Stimulated activated CD4-positive, alpha-beta T cell treated with anti-CD3 and anti-CD28 coated beads, TNF-alpha, amount 100 ng/mL, for 4 hours (primary cell): Measurements from ENCODE around the gene ZDHHC9.
"Not testable (repeated sequence)": the region's sequence is repeated elsewhere in the genome, so short reads cannot be mapped to it uniquely, and the experiment has no call there.

Source experiments
- DNase-seq, 3 experiments: peaks; one replicate each; pipeline ENCODE4 v3.0.0-alpha.2; 2020; ENCODE audit warnings: low read depth in 3 of 3

ZDHHC9 gene

DNA sequence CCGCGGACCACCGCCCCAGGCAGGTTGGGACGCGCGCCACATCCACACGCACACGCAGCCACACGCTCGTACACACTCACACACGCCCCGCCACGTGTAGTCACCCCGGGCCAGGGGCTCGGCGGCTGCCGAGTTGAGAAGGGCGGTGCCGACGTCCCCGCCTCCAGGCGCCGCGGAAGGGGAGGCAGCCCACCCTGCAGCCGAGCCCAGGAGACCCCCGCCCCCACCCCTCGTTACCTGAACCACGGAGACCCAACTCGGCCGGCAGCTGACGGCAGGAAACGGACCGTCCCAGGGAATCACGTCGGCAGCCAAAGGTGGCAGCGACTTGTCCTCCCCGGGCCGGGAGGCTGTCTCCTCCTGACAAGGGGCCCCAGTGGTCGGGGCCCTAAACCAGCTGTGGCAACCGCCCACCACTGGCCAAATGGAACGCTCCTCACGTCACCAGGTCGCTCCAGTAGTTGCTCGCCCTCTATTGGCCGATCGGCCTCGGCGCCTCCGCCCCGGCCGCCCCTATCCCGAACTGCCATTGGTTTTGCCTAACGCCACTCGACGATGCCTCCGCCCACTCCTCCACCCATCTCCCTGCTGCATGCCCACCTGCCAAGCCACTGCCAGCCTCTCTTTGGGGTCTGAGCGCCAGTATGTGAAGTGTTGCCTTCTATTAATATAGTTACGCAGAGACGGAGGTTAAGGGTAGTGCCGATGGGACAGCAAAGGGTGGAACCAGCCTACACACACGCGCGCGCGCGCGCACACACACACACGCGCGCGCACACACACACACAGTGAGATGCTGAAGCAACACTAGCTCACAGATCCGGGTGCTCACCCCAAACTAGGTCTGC is at the start of gene ZDHHC9:
ZDHHC9 (minus strand) TSS at position 428 of the 848 bp plus-strand sequence. CDS start 1,941 bp downstream, outside the sequence.
- DNase-seq = peak; percentile 51 to 76 (median 70)

DNA sequence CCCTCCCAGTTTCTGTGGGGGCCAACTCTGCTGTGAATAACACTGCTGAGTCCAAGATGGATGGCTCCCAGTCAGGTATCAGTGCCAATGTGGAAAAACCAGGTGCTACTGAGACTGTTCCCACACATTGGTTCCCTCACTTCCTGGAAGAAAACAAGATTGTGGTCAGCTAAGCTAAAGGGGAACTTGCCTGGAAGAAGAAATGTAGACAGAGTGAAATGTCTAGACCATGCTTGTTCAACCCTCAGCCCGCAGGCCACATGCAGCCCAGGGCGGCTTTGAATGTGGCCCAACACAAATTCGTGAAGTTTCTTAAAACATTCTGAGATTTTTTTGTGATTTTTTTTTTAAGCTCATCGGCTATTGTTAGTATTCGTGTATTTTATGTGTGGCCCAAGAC is 33.7 kb upstream of the ZDHHC9 start:
- no peak for DNase-seq

DNA sequence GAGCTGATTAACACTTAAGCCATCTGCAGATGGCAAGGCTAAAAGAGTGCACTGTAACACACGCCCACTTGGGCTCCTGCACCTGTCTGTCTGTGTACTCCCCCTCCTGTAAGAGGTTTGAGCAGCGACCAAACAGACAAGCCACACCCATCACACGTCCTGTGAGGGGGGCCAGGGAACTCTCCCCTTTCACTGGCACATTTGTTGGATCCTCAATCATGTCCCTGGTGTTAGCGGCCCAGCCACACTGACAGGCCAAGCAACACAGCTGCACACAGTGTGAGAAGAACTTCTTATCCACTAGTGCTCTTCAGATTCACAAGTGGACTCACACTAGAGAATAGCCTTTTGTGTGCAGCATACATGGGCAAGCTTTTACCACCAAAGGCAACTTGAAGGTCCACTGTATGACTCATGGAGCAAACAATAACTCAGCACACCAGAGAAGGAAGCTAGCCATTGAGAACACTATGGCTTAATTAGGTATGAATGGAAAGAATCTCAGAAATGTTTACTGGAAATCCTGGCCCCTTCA is 33.2 kb upstream of the ZDHHC9 start:
- DNase-seq = no peak

DNA sequence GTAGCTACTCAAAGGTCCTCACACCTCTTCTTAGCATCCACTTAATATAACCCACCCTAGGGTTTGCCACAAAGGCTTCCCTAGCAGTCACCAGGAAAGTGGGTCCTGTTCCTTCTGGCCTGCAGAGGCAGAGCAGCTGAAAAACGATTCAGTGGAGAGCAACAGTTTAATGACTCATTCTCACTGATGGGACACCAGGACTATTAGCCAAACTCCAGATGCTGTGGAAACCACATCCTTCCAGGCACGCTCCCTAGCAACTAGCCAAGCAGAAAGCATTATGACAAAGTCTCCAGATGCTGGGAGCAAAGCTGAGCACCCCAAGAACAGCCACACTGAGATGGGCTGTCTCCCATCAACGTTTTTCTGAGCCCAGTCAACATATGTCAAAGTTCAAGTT is 32.0 kb upstream of the ZDHHC9 start:
- no peak for DNase-seq

DNA sequence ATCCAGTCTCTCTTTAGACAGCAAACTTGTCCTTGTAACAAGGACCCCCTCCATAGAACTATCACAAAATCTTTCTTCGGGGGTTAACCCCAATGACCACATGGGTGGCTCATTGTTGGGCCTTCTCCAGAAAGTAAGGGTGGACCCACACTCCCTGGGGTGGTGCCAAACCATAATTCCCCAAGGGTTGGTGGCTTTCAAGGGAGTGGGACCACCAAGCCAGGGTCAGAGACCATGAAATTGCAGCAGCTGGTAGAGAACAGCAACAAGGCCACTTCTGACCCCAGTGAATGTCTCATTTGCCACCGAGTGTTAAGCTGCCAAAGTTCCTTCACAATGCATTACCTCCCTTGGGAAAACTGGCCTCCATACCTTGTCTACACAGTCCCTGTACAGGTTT is 28.8 kb upstream of the ZDHHC9 start:
- DNase-seq = no peak

DNA sequence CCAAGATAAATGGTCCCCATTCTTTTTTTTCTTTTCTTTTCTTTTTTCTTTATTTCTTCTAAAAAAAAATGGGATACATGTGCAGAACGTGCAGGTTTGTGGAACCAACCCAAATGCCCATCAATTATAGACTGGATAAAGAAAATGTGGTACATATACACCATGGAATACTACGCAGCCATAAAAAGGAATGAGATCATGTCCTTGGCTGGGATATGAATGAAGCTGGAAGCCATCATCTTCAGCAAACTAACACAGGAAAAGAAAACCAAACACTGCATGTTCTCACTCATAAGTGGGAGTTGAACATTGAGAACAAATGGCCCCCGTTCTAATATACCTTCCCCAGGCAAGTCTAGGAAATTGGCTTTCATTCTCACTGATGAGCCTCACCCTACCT is 22.6 kb upstream of the ZDHHC9 start:
- not testable (repeated sequence) for DNase-seq

DNA sequence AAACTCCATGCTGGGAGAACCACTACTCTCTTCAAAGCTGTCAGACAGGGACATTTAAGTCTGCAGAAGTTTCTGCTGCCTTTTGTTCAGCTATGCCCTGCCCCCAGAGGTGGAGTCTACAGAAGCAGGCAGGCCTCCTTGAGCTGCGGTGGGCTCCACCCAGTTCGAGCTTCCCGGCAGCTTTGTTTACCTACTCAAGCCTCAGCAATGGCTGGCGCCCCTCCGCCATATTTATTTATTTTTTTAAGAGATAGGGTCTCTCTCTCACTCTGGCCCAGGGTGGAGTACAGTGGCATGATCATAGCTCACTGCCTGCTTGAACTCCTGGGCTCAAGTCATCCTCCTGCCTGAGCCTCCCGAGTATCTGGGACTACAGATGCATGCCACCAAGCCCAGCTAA is 15.4 kb upstream of the ZDHHC9 start:
- DNase-seq = not testable (repeated sequence)

DNA sequence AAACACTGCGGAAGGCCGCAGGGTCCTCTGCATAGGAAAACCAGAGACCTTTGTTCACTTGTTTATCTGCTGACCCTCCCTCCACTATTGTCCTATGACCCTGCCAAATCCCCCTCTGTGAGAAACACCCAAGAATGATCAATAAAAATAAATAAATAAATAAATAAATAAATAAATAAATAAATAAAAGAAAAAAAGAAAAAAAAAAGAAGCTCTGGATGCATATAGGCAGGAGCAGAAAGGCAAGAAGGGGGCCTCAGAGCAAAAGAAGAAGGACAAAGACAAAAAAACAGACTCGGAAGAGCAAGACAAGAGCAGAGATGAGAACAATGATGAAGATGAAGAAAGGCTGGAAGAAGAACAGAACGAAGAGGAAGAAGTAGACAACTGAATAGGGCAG is 8.1 kb upstream of the ZDHHC9 start:
- not testable (repeated sequence) for DNase-seq

DNA sequence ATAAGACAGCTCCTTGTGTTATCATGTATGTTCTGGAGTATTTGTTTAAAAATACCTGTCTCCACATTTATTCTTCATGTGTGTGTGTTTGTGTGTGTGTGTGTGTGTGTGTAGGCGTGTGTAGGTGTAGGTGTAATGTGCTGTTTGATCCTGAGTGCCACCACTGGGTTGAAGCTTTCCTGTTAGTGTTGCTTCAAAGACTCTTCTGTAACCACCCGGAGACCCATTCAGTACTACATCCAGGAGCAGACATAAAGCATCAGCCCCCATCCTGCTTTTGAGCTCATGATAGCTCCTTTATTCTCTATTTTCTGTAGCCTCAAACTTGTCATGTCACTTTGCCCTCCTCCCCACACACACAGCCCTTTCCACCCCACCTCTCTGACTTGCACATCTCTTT is 3.0 kb upstream of the ZDHHC9 start:
- DNase-seq = no peak

DNA sequence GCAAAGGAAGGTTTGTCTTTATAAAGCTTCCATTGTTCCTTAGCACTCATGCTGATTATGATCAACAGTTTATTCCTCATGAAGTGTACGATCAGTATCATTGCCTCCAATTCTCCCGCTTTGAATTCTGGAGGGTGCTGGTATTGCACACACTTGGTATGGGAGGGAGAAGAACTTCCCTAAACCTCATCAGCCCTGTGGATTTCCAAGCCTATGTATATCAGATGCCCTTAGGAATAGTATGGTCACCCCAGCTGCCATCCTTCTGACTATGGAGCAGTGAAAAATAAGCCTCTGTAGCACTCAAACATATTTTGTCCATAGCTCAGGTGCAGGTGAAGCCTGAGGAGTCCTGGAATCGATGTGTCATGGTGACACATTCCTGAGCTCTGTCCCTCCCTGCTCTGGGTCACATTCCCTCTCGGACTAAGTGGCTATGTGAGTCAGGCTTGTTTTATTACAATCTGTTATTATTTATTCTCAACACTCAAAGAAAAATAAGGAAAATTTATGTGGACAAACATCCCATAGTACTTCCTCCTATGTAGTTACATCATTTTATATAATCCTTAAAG is 2.0 kb upstream of the ZDHHC9 start:
- DNase-seq = no peak

DNA sequence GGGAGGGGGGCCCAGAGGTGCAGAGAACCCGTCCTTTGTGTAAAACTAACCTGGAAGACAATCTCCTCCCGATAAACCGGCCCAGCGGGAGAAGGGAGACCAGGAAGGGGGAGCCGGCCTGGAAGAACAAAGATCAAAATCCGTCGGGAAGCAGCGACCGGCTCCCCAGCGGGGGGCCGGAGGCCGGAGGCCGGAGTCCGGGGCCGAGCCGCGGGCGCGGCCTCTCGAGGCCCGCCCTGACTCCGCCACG is 552 bp downstream of the ZDHHC9 start:
- no peak for DNase-seq

DNA sequence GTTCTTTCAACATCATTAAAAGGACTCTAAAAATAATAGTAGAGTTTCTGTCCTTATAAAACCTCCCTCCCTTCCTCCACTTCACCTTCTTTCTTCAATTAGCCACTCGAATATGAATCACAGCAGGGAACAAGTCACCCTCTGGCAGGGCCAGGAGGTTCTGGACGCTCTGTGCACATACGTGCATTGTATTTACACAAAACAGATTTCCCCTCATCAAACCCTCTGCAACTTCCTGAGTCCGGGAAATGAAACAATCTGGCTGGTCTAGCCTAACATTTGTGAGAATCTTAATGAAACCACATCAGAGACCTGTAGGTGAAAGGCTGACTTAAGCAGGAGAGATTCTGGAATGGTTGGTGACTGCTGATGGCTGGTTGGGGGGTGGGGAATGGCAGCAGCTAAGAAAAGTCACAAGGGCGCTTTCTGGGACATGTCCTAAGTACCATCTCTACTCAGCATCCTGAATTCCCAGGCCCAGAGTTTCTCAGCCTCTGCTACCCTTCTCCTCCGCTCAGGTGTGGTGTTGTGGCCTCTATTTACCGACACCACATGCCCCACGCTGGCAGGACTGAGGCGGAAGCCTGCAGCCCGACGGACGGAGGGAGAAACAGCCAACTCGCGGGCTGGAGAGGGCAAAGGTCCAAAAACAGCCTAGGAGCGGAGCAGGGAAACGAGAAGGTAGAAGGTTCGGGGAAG is 1.0 kb downstream of the ZDHHC9 start:
- no peak for DNase-seq

DNA sequence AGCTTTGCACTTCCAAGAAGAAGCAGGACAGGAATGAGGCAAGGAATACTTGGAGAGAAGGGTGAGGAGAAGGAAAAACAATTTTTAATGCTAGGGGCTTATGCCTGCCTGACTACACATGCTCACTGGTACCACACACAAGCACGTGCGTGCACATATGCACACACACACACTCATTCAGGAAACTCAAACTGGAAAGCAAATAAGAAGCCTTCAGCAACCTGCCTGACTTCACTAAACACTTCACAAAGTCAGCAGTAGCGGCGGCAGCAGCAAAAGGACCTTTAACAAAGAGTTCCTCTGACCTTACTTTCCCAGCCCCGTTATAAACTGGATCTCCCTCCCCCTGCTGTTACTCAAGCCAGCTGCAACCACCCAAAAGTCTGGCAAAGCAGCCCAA is 3.3 kb downstream of the ZDHHC9 start:
- no peak for DNase-seq

DNA sequence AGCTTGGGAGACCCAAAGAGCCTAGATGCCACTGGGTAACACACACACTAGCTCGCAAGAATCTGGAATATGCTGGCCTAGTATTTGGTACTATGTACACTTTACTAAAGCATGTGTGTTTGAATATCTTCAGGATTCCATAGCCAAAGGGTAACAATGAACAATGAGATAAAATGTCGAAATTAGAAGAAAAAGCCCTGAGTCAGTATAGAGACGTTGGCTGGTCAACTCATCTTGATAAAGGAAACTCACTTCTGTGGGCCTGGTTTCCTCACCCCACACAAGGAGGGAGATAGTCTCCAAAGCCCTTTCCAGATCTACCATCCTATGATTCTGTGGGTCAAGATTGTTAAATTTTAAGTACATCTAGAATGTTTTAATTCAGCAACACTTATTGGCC is 6.9 kb downstream of the ZDHHC9 start:
- no peak for DNase-seq

DNA sequence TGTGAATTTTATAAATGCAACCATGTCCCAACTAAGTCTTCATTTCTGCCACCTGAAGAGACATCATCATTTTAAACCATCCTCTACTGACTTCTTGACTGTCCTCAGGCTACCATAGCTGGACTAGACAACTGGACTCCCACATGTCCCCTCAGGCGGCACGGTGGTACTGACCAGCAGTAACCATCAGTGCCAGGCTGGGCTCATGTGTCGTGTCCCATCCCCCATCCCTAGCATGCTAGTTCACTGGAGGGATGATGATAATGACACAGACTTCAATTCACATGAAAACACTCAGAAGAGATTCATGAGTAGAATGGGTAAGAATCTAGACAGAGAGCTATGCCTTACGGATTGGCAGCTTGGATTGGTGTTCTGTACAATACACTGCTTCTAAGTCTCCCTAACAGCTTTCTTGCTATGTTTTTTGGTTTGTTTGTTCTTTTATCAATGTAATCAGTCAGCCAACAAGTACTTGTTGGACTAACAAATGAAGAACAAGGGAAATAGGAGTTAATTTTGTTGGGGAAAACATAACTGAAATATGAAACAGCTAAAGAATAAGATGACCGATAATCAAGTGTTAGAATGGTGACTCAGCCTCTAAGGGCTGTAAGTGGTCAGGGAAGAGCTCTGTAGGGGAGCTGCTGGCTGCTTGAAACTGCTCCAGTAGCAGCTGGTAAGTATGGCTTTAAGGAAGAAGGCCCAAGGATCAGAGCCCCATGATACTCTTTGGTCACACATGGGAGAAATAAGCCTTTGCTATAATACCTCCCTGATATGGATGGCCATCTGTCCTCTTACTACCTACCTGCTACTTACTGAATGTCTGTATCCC is 10.3 kb downstream of the ZDHHC9 start:
- no peak for DNase-seq

DNA sequence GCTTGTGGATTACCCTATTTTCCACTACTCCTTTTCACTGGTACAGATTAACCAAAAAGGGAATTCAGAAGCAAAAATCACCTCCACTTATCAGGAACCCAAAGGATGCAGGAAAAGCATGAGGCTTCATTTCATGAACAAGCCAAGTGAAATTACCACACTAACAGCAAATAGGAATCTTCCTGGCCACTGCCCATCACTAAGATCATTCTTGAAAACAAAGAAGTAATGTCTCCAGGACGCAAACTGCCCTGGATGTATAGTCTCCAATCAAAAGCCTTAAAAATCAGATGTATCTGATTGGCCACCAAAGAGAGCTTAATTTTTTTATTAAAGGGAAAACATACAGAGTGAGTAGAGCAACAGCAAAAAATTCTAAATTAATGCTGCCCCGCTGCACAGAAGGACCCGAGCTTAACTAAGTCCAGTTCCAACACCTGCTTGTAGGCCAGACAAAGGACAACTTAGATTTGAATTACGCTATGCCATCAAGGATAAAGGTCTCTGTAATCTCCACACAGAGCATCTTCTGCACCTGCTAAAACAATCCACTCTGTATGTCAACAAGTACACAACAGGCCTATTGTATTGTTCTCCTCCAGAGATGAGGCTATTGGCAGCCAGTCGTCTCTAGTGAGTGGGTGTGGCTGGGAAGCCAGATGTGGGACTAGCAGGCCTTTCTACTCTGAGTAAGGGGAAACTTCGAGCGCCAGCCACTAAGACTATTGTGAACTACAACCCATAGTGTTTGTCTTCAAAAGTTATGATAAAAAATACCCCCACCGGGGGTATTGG is 12.4 kb downstream of the ZDHHC9 start:
- DNase-seq = no peak

DNA sequence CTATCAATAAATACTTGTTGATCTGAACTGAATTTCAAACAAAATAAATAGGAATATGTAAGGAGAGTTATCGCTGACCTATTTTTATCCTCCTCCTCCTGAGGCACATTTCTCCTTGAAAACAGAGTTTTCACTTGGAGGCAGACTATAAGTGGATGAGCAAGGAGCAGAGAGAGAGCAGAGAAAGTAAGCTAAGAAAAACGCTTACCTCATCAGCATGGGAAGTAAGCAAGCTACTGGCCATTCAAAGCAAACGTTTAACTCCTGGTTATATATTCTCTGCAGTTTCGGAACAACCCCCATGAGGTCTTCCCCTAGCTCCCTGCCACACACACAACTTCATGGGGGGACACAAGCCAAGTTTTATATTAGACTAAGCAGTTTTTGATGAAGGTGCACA is 13.2 kb downstream of the ZDHHC9 start:
- DNase-seq = no peak

DNA sequence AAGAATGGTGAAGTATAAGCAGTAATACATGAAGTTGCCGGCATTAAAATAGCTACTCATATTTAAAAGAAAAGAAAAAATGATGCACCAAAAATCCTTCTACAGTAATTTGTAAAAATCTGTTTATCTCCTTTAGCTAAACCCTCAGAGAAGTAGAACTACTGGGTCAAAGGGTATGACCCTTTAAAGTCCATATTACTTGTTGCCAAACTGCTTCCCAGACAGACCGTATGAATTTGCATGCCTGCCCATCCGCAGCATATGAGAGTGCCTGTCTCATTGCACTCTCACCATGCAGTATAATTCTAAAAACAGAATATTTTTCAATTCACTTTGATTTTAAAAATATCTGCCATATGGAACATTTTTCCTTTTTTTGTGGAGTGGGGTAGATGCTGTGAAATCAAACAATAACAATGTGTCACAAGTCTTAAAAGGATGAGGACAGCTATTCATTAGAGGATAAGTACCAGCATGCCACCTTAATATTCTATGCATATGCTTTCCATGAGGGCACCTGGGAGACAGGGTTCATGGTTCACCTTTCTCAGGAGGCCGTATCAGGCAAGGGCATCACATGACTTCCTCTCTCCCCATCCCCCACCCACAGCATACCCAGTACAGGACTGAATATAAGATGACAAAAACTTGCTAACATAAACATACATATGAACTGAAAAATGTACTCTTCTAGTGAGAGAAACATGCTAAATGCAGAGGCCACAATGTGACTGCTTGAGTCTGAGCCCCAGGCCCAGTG is 17.8 kb downstream of the ZDHHC9 start:
- DNase-seq = no peak

DNA sequence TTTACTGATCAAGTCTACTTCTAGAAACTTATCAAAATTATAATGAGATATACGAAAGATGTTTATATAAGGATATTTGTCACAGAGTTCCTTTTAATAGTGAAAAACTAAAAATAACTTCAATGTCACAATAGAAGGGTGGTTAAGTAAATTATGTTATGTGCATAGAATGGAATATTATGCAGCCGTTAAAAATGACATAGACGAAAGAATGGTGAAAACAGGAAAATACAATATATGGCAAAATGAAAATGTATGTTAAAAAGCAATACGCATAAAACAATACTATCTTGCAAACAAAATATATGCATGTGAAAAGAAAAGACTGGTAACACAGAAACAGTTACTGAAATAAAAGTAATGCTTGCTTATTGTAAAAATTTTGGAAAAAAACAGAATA is 19.1 kb downstream of the ZDHHC9 start:
- no peak for DNase-seq

DNA sequence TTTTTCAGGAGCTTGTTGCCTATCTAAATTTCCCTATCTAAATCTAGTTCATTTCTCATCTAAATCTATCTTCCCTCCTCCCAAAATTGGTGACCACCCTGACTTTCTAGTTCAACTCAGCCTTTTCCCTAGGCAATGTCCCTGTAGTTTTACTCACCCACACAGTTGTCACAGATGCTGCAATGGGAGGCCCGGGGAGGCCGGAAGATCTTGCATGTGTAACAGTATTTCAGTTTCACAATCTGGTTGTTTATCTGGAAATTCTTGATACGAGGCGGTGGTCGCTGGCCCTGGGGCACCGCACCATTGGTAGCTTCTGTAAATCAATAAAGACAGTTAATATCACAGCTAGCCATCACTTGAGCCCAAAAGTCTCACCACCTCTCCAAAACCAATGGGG is 20.2 kb downstream of the ZDHHC9 start:
- DNase-seq = no peak
